GM12878 (cell line): ENCODE results near the gene ATP2A2. TPM values are rescaled to one million over a fixed set of nuclear protein-coding genes. Genes with fewer than 3 reads are reported as not detected.

Experiments
- ATAC-seq: fragments of 200-7000 bp; cut with Tn5 transposase; 3 replicates; pipeline ENCODE4 v1.9.1; 2020; ENCODE audit warnings: mild to moderate bottlenecking, moderate library complexity
- BruUV-seq: library from RNA; stranded (reverse); fragments of 400-500 nt; replicated peaks from 2 replicates; lab custom pipeline; 2021; lab: Mats Ljungman, UMichigan
- CTCF ChIA-PET: fragments of 300-600 bp; sonication (Branson Sonifier 250); formaldehyde crosslinking; extraction: SDS; loops from one replicate; lab custom pipeline; 2021; ENCODE audit warnings: inconsistent platforms; lab: Yijun Ruan, JAX
- POLR2A ChIA-PET: fragments of 350-600 bp; formaldehyde crosslinking; extraction: SDS; loops from one replicate; lab custom pipeline; 2021; ENCODE audit warnings: inconsistent platforms; lab: Charles Lee
- RAD21 ChIA-PET: fragments of 300-600 bp; sonication (Branson Sonifier 250); formaldehyde crosslinking; loops from one replicate; lab custom pipeline; 2023; ENCODE audit warnings: antibody characterized with exemption; ENCODE audit not compliant: unreplicated experiment; lab: Charles Lee
- SMC1A ChIA-PET: fragments of 300-600 bp; sonication (Branson Sonifier 250); formaldehyde crosslinking; loops from one replicate; lab custom pipeline; 2023; ENCODE audit not compliant: unreplicated experiment, uncharacterized antibody; lab: Charles Lee
- DNase-seq: peaks from one replicate; pipeline ENCODE4 v3.0.0-alpha.2; 2011; ENCODE audit warnings: low read depth, low spot score
- FAIRE-seq: peaks from 3 replicates; lab custom pipeline; 2011; peaks lifted over from hg19 to GRCh38; lab: Jason Lieb, UNC
- H2AFZ ChIP-seq: 2 replicates; pipeline ENCODE4 v1.6.0; 2011; ENCODE audit warnings: low read depth, low read length, control low read depth; ENCODE audit not compliant: control insufficient read depth
- H3K27ac ChIP-seq: 2 replicates; pipeline ENCODE4 v1.5.1; 2011; ENCODE audit warnings: control low read depth; ENCODE audit not compliant: control insufficient read depth, insufficient read depth
- H3K27me3 ChIP-seq, 2 experiments: replicated peaks in 1 of 2; 2 replicates each; pipeline versions ENCODE4 v1.6.0 to v1.6.1; 2011; ENCODE audit warnings: low read length in 1 of 2; ENCODE audit not compliant: control insufficient read depth in 2 of 2, insufficient read depth in 2 of 2
- H3K36me3 ChIP-seq, 2 experiments: 2 replicates each; pipeline ENCODE4 v1.5.1; 2011; ENCODE audit warnings: low read length in 1 of 2; ENCODE audit not compliant: control insufficient read depth in 2 of 2, insufficient read depth in 2 of 2
- H3K4me1 ChIP-seq: 2 replicates; pipeline ENCODE4 v1.6.1; 2011; ENCODE audit warnings: mild to moderate bottlenecking, low read length, moderate library complexity, mixed read lengths; ENCODE audit not compliant: control insufficient read depth, insufficient read depth
- H3K4me2 ChIP-seq: 2 replicates; pipeline ENCODE4 v1.6.0; 2011; ENCODE audit warnings: control low read depth; ENCODE audit not compliant: control insufficient read depth, insufficient read depth
- H3K4me3 ChIP-seq: fragments of 200-600 bp; sonication (generic); 2 replicates; pipeline ENCODE4 v1.5.1; 2016
- H3K79me2 ChIP-seq: 2 replicates; pipeline ENCODE4 v1.6.0; 2011; ENCODE audit warnings: low read length; ENCODE audit not compliant: control insufficient read depth, insufficient read depth
- H3K9ac ChIP-seq: 2 replicates; pipeline ENCODE4 v1.8.0; 2011; ENCODE audit warnings: low read length, control low read depth, mixed read lengths; ENCODE audit not compliant: control insufficient read depth, insufficient read depth
- H3K9me3 ChIP-seq: replicated peaks from 3 replicates; pipeline ENCODE4 v1.5.1; 2011; ENCODE audit warnings: mild to moderate bottlenecking, low read length; ENCODE audit not compliant: control insufficient read depth, insufficient read depth
- H4K20me1 ChIP-seq: 2 replicates; pipeline ENCODE4 v1.6.0; 2011; ENCODE audit not compliant: control insufficient read depth, insufficient read depth
- EED ChIP-seq: sonication (generic); IDR thresholded peaks from 2 replicates; pipeline ENCODE4 v1.6.1; 2016; ENCODE audit warnings: antibody characterized with exemption, low read depth
- HDAC6 ChIP-seq: fragments of 200-600 bp; sonication (generic); IDR thresholded peaks from one replicate; pipeline ENCODE4 v1.8.0; 2017; ENCODE audit warnings: antibody characterized with exemption; ENCODE audit not compliant: unreplicated experiment
- NR2C2 ChIP-seq: IDR thresholded peaks from 2 replicates; pipeline ENCODE4 v1.6.1; 2011; ENCODE audit warnings: borderline replicate concordance, low read depth; ENCODE audit not compliant: control insufficient read depth, insufficient read length
- REST ChIP-seq: IDR thresholded peaks from 2 replicates; pipeline ENCODE4 v1.6.1; 2012; ENCODE audit warnings: mild to moderate bottlenecking, low read depth, low read length
- TBL1XR1 ChIP-seq: IDR thresholded peaks from 2 replicates; pipeline ENCODE4 v1.6.1; 2012; ENCODE audit warnings: low read depth, low read length, improper control_type of control experiment
- TCF12 ChIP-seq: IDR thresholded peaks from 2 replicates; pipeline ENCODE4 v1.6.1; 2011; ENCODE audit warnings: low read depth, mild to moderate bottlenecking, low read length
- ZNF384 ChIP-seq: IDR thresholded peaks from 2 replicates; pipeline ENCODE4 v1.6.1; 2012; ENCODE audit warnings: low read depth, mild to moderate bottlenecking, low read length, improper control_type of control experiment, borderline replicate concordance
- WGBS: methylation state at CpG from one replicate; pipeline ENCODE4 v1.1.6; 2016; ENCODE audit warnings: low lambda C conversion rate; ENCODE audit not compliant: insufficient replicate concordance, insufficient coverage; ENCODE audit errors: missing lambda C conversion rate; 5-methylcytosine and 5-hydroxymethylcytosine counted together
- in situ Hi-C: fragments of 300-500 bp; cut with MboI; formaldehyde crosslinking; loops from 9 replicates; pipeline ENCODE4 v1.14.3; 2018; ENCODE audit warnings: mixed read lengths
- intact Hi-C: fragments of 100-400 bp; cut with micrococcal nuclease; formaldehyde crosslinking; loops from one replicate; pipeline ENCODE4 v1.14.2; 2022; ENCODE audit not compliant: unreplicated experiment
- polyA plus RNA-seq, 11 experiments: library from polyadenylated mRNA; depleted of rRNA in 4 of 11; unstranded in 6 of 11; stranded (reverse) in 5 of 11; fragments of >200 nt; fragmentation: Nextera tagmentation in 4 of 11; fragmentation: Illumina TruSeq in 1 of 11; extraction: Ambion mirVana in 4 of 11; extraction: Trizol in 1 of 11; gene quantifications; 1 replicate in 1 of 11; 2 replicates in 10 of 11; pipeline versions ENCODE4 v1.2.1 to v1.2.3, GENCODE V29; 2011 to 2016; ENCODE audit warnings: inconsistent platforms in 2 of 11, missing spikeins in 2 of 11, low read depth in 1 of 11
- total RNA-seq, 4 experiments: library from RNA; depleted of rRNA in 3 of 4; stranded (reverse); fragments of >200 nt in 3 of 4; fragmentation: Illumina TruSeq in 1 of 4; extraction: Trizol in 1 of 4; gene quantifications; 2 replicates each; pipeline versions ENCODE4 v1.2.1 to v1.2.3, GENCODE V29; 2013 to 2021
- TF ChIP-seq, protein P1 (sequence below): IDR thresholded peaks from 2 replicates; pipeline ENCODE4 v1.6.1; 2011; ENCODE audit warnings: mild to moderate bottlenecking, low read depth, low read length, moderate library complexity; ENCODE audit not compliant: insufficient replicate concordance
- TF ChIP-seq, protein P2 (sequence below): fragments of 450-650 bp; IDR thresholded peaks from 2 replicates; pipeline ENCODE4 v1.6.1; 2016; ENCODE audit warnings: mild to moderate bottlenecking

Gene ATP2A2
- total and polyA plus RNA-seq, 10 of the 15 experiments (the other 5 are each of a cell fraction or from before 2014, with no cell fraction given) = 3.7 to 133 (median 34.4) TPM

DNA sequence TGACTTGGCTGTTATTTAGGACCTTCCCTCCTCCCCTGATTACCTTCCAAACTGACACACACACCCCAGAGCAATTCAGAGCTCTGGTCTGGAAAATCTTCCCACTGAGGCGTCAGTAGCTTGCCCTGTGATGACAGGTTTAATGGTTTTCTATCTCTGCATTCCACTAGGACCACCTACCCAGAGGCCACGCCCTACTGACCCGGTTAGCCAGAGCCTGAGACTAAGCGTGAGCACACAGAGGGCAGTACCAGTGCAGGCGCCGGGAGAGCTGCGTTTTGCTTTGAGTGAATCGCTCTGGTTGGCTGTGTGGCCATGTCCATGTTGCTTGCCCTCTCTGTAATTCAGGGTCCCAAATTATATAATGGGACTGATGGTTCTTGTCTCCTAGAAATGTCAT, 36.2 kb upstream of the ATP2A2 start:
- Histone ChIP-seq H3K4me3 (no peak overlapping the region), H3K4me2 (no peak overlapping the region), H3K9me3 (no peaks in the 10 kb centered on the region), H3K9ac (no peak overlapping the region; the same call in 1 of the 2 replicates), H3K27ac (no peak overlapping the region), H4K20me1 (no peaks in the 10 kb centered on the region), H2AFZ (no peak overlapping the region), H3K4me1 (peaks cover 5% of the 10 kb centered on the region; the same call in 1 of the 2 replicates), H3K36me3 (no peaks in the 10 kb centered on the region), H3K27me3 (no peaks in the 10 kb centered on the region), H3K79me2 (no peaks in the 10 kb centered on the region)
- BruUV-seq = no TSS peak
- ChIA-PET CTCF (interaction anchor here (1.0 to 4.0 kb wide), 6 partner anchors 12 to 232 kb away, joined by 3 to 21 read pairs (median 4); no protein-coding TSS in a partner anchor), POLR2A (no interaction called here), RAD21 (interaction anchor here (0.8 to 1.5 kb wide), 3 partner anchors 79 to 143 kb away, joined by 3 to 8 read pairs (median 3); no protein-coding TSS in a partner anchor), SMC1A (interaction anchor here (0.6 to 1.1 kb wide), 4 partner anchors 70 to 221 kb away, joined by 3 to 4 read pairs (median 3); no protein-coding TSS in a partner anchor)
- in situ Hi-C loops = loop anchor here (5.0 kb wide), 1 partner anchor 143 kb away; no protein-coding TSS in a partner anchor
- FAIRE-seq = no peak
- 64% methylated on average over 8 of the region's 8 CpGs for WGBS
- DNase-seq = no peak
- TF ChIP-seq HDAC6 (no peak), TBL1XR1 (no peak), NR2C2 (no peak), TCF12 (no peak), ZNF384 (no peak)
- intact Hi-C loops = loop anchor here (1.0 kb wide), 1 partner anchor 145 kb away; no protein-coding TSS in a partner anchor
- no peak for ATAC-seq

- RAD21 ChIA-PET = interaction anchor here (1.2 to 1.5 kb wide), 2 partner anchors 80 to 144 kb away, joined by 3 to 8 read pairs; no protein-coding TSS in a partner anchor
- H3K36me3 ChIP-seq = no peaks in the 10 kb centered on the region
- H3K4me1 ChIP-seq = peaks cover 5% of the 10 kb centered on the region; the same call in 1 of the 2 replicates
- no peak for FAIRE-seq
- no peak overlapping the region for H3K4me2 ChIP-seq
- H3K27ac ChIP-seq = no peak overlapping the region
- intact Hi-C loops = loop anchor here (1.0 kb wide), 1 partner anchor 145 kb away; no protein-coding TSS in a partner anchor
- no peak overlapping the region for H2AFZ ChIP-seq
- no peaks in the 10 kb centered on the region for H4K20me1 ChIP-seq
- SMC1A ChIA-PET = interaction anchor here (0.6 to 1.0 kb wide), 2 partner anchors 70 to 139 kb away, joined by 3 read pairs; no protein-coding TSS in a partner anchor
- no peaks in the 10 kb centered on the region for H3K27me3 ChIP-seq
- no peak overlapping the region for H3K9ac ChIP-seq
- no TSS peak for BruUV-seq
- no peaks in the 10 kb centered on the region for H3K79me2 ChIP-seq
- CTCF ChIA-PET = interaction anchor here (0.6 to 4.0 kb wide), 7 partner anchors 12 to 146 kb away, joined by 3 to 21 read pairs (median 3); no protein-coding TSS in a partner anchor
- in situ Hi-C loops = no loop called here
- 30% methylated on average over 3 of the region's 3 CpGs for WGBS
- no peak overlapping the region for H3K4me3 ChIP-seq
- peak; percentile 97 for ATAC-seq
- no peaks in the 10 kb centered on the region for H3K9me3 ChIP-seq
- POLR2A ChIA-PET = no interaction called here
- DNase-seq = no peak
- TF ChIP-seq, protein P1, sequence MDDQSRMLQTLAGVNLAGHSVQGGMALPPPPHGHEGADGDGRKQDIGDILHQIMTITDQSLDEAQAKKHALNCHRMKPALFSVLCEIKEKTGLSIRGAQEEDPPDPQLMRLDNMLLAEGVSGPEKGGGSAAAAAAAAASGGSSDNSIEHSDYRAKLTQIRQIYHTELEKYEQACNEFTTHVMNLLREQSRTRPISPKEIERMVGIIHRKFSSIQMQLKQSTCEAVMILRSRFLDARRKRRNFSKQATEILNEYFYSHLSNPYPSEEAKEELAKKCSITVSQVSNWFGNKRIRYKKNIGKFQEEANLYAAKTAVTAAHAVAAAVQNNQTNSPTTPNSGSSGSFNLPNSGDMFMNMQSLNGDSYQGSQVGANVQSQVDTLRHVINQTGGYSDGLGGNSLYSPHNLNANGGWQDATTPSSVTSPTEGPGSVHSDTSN = no peak
- TF ChIP-seq EED = no peak
- TF ChIP-seq, protein P2, sequence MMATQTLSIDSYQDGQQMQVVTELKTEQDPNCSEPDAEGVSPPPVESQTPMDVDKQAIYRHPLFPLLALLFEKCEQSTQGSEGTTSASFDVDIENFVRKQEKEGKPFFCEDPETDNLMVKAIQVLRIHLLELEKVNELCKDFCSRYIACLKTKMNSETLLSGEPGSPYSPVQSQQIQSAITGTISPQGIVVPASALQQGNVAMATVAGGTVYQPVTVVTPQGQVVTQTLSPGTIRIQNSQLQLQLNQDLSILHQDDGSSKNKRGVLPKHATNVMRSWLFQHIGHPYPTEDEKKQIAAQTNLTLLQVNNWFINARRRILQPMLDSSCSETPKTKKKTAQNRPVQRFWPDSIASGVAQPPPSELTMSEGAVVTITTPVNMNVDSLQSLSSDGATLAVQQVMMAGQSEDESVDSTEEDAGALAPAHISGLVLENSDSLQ = peak; percentile 73
- peak; percentile 43; the same call in 1 of the 2 replicates for TF ChIP-seq REST
These were observed 35.7 kb upstream of the ATP2A2 start for GRCh38 chr12:110245369-110245772.
